AML-193 (cell line): ENCODE results near the gene ST7.

ENCODE experiments used
- DNase-seq, 2 experiments: peaks; one replicate each; lab custom pipeline; 2025; lab: John Stamatoyannopoulos, UW

Gene ST7

GRCh38 chr7:117273814-117274225 lies 320.5 kb downstream of the ST7 start:
- DNase-seq = no peak

GRCh38 chr7:117274951-117275350 lies 321.6 kb downstream of the ST7 start:
- DNase-seq = no peak

GRCh38 chr7:117277576-117277975 lies 324.3 kb downstream of the ST7 start:
- no peak for DNase-seq

GRCh38 chr7:117278040-117278439 lies 324.7 kb downstream of the ST7 start:
- no peak for DNase-seq

- no peak for DNase-seq
Observed at GRCh38 chr7:117279203-117279602, 325.9 kb downstream of the ST7 start.
